Thoracic aorta (tissue), 2 donors: ENCODE results near the gene RACGAP1. TPM values are rescaled to one million over a fixed set of nuclear protein-coding genes. Genes with fewer than 3 reads are reported as not detected.

Source experiments
- ATAC-seq: fragments of 150-250 bp; one replicate; pipeline ENCODE4 v1.8.0; 2017; ENCODE audit warnings: low read depth; ENCODE audit not compliant: insufficient number of reproducible peaks, low FRiP score
- DNase-seq: peaks from one replicate; pipeline ENCODE4 v3.0.0-alpha.2; 2020; ENCODE audit warnings: low spot score
- H3K27ac ChIP-seq, 2 donors: fragments of 200-600 bp; sonication (generic); 1 replicate in 1 of 2; 2 replicates in 1 of 2; pipeline ENCODE4 v1.5.1; 2016; ENCODE audit warnings: mild to moderate bottlenecking in 2 of 2, moderate library complexity in 2 of 2
- H3K27me3 ChIP-seq: fragments of 200-600 bp; sonication (generic); replicated peaks from 2 replicates; pipeline ENCODE4 v1.6.0; 2016; ENCODE audit warnings: mild to moderate bottlenecking; ENCODE audit not compliant: insufficient read depth
- H3K36me3 ChIP-seq: fragments of 200-600 bp; sonication (generic); one replicate; pipeline ENCODE4 v1.5.1; 2016
- H3K4me1 ChIP-seq, 2 donors: fragments of 200-600 bp; sonication (generic); 1 replicate in 1 of 2; 2 replicates in 1 of 2; pipeline versions ENCODE4 v1.5.1 to v1.6.0; 2016; ENCODE audit warnings: low read depth in 2 of 2, mild to moderate bottlenecking in 1 of 2; ENCODE audit not compliant: control insufficient read depth in 1 of 2
- H3K4me3 ChIP-seq: fragments of 200-600 bp; sonication (generic); 2 replicates; pipeline ENCODE4 v1.5.1; 2016; ENCODE audit warnings: mild to moderate bottlenecking
- H3K9me3 ChIP-seq: fragments of 200-600 bp; sonication (generic); 2 replicates; pipeline ENCODE4 v1.5.1; 2016
- CTCF ChIP-seq: fragments of 200-600 bp; sonication (generic); IDR thresholded peaks from one replicate; pipeline ENCODE4 v1.5.1; 2019; ENCODE audit warnings: antibody characterized with exemption
- total RNA-seq, 2 donors: library from RNA; depleted of rRNA; stranded (reverse); fragments of >200 nt; gene quantifications; one replicate each; pipeline versions ENCODE4 v1.1.0 to v1.2.3, GENCODE V29; 2016

RACGAP1 gene
- total RNA-seq, 2 donors from 2014 or later, result 3.0 to 4.8 TPM

- peak; percentile 72 for TF ChIP-seq CTCF
- Histone ChIP-seq H3K27ac (no peak overlapping the region), H3K4me1 (no peaks in the 10 kb centered on the region), H3K36me3 (no peaks in the 10 kb centered on the region), H3K27me3 (no peaks in the 10 kb centered on the region), H3K9me3 (no peaks in the 10 kb centered on the region), H3K4me3 (peak overlapping the region; percentile 51)
- peak; percentile 31 for DNase-seq
- peak; percentile 76 for ATAC-seq
Observed at GRCh38 chr12:49945394-49946080, 79.8 kb downstream of the RACGAP1 start.

- H3K36me3 ChIP-seq, result no peaks in the 10 kb centered on the region
- DNase-seq (no peak), ATAC-seq (no peak)
- H3K9me3 ChIP-seq, result no peaks in the 10 kb centered on the region
- H3K27ac ChIP-seq, result no peak overlapping the region
- no peaks in the 10 kb centered on the region for H3K4me1 ChIP-seq
- TF ChIP-seq CTCF, result no peak
- H3K27me3 ChIP-seq, result no peaks in the 10 kb centered on the region
- H3K4me3 ChIP-seq, result no peak overlapping the region
Observed at GRCh38 chr12:49944718-49945117, 80.6 kb downstream of the RACGAP1 start.

- DNase-seq, result no peak
- no peaks in the 10 kb centered on the region for H3K36me3 ChIP-seq
Observed at GRCh38 chr12:49944046-49944445, 81.2 kb downstream of the RACGAP1 start.

GRCh38 chr12:49943625-49943960, 81.7 kb downstream of the RACGAP1 start:
- Histone ChIP-seq H3K4me1 (no peaks in the 10 kb centered on the region), H3K4me3 (no peak overlapping the region), H3K27ac (no peak overlapping the region), H3K27me3 (no peaks in the 10 kb centered on the region), H3K9me3 (no peaks in the 10 kb centered on the region), H3K36me3 (no peaks in the 10 kb centered on the region)
- no peak for TF ChIP-seq CTCF
- DNase-seq (no peak), ATAC-seq (no peak)

More at GRCh38 chr12:49944046-49944445, 81.2 kb downstream of the RACGAP1 start:
- Histone ChIP-seq H3K4me1 (no peaks in the 10 kb centered on the region), H3K9me3 (no peaks in the 10 kb centered on the region), H3K27ac (no peak overlapping the region), H3K27me3 (no peaks in the 10 kb centered on the region), H3K4me3 (no peak overlapping the region)
- ATAC-seq, result no peak
- no peak for TF ChIP-seq CTCF

DNA sequence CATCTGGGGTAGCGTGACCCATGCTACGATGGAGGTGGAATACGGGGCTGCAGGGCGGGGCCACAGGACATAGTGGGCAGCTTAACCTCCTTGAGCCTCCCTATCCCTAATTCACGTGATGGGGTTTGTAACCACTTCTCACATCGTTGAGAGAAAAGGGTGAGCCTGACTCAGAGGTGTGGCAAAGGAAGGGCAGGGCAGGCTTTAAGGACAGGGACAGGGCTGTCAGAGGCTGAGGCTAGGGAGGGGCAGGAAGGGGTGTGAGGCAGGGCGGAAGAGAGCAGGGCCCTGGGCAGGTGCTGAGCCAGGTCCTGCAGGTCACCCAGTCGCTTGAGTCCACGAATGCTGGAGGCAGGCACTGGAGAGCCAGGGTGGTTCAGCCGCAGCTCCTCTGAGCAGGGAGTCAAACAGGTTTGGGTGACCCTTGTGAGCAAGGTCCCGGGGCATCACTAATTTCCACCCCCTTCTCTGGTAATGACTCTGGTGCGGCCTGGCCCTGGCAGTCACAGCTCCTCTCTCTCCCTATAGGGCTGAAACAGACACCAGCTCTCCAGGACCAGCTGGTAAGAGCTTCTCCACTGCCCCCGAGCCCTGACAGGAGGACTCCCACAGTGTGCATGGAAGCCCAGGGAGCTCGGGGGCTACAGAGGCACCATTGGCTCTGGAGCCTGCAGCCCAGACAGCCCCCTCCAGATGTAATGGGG, 82.2 kb downstream of the RACGAP1 start:
- Histone ChIP-seq H3K4me1 (no peaks in the 10 kb centered on the region), H3K27me3 (no peaks in the 10 kb centered on the region), H3K9me3 (no peaks in the 10 kb centered on the region), H3K36me3 (no peaks in the 10 kb centered on the region), H3K27ac (no peak overlapping the region), H3K4me3 (no peak overlapping the region)
- no peak for TF ChIP-seq CTCF
- no peak for ATAC-seq
- no peak for DNase-seq
